AG09319 (cell line): ENCODE results near the gene GLIS1.

Source experiments
- DNase-seq: peaks from one replicate; pipeline ENCODE4 v3.0.0-alpha.2; 2010; ENCODE audit warnings: low read depth; ENCODE audit errors: extremely low read depth
- CTCF ChIP-seq: IDR thresholded peaks from 2 replicates; pipeline ENCODE4 v1.5.1; 2011; ENCODE audit warnings: low read depth, mild to moderate bottlenecking, inconsistent platforms, low read length, moderate library complexity

Gene GLIS1

DNA sequence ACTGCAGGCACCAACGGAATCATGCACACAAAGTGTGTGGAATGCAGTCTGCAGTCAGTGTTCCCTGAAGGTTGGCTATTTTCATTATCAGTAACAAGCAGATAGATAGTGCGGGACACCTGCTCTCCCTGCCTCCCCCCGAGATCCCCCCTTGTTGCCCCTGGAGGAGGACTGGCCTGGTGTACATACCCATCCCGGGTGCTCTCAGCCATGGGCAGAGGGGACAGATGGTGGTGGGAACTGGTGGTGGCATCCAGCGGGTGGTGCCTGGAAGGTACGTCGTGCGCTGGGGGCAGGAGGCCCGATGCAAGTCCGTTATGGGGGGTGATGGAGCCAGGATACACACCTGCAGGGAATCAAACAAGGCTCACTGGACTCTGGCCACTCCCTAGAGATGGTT, 224.5 kb downstream of the GLIS1 start:
- no peak for TF ChIP-seq CTCF
- no peak for DNase-seq

DNA sequence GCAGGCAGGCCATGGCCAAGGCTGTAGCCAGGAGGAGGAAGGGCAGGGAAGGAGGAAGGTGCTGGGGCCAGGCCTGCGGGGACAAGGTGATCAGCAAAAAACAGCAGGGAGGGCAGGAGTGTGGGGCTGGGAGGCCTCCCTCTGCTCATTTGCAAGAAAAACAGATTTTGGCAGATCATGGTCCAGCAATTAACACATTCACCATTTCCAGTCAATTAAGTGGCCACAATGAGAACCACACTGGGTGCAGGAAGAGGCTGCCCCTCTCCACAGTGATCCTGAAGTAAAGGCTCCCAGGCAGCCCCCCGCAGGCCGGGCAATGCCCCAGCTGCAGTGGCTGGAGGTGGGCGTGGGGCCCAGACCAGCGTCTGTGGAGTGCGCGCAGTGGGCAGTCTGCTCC, 225.1 kb downstream of the GLIS1 start:
- TF ChIP-seq CTCF = no peak

GRCh38 chr1:53512807-53513755, 225.9 kb downstream of the GLIS1 start:
- TF ChIP-seq CTCF = no peak
- DNase-seq = no peak

More for the DNA sequence above, 225.1 kb downstream of the GLIS1 start:
- DNase-seq = no peak

- TF ChIP-seq CTCF = no peak
- DNase-seq = no peak
Observed at GRCh38 chr1:53511933-53512806, 226.8 kb downstream of the GLIS1 start.

DNA sequence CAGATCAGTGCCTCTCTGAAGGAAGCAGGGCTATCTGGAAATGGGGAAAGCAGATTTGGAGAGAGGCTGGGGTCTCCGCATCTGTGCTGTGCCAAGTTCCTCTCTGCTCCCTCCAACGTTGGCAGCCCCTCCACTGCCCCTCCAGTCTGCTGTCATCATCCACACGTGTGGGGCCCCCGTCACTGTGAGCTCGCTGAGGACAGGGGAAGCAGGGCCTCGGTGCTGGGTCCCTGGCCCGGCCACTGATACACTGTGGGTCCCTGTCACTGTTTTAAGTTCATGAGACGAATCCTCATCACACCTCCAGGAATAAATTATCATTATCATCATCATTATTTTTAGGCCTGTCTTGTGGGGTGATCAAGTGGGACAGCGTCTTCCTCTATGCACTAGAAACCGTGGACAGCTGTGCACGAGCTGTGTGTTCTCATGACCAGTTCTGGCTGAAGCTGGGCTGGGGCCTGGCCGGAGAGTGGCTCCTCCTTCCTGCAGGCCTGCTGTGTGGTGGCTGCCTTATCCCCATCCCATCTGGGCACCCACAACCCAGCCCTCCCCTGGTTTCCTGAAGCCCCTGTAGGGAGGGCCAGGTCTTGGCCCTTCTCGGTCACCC, 227.5 kb downstream of the GLIS1 start:
- no peak for DNase-seq
- TF ChIP-seq CTCF = no peak

DNA sequence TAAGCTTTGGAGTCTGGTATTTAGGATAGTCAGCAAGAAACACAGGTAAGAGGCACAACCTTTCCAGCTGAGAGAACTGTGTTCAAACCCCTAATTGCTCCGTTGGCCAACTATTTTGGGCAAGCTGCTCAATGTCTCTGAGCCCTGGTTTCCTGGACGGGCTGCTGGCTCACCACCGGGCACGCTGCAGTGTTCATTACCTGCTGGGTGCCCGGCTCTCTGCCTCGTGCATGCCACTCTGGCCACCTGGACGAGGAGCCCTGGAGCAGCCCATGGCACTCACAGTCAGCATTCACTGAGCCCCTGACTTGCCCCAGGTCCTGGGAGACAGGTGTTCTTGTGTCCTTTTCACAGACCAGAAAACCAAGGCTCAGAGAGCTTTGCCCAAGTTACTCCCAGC, 228.7 kb downstream of the GLIS1 start:
- no peak for TF ChIP-seq CTCF
- DNase-seq = no peak
